Measurements from ENCODE around the gene FOXL3.
"Not testable (repeated sequence)": the region's sequence is repeated elsewhere in the genome, so short reads cannot be mapped to it uniquely, and the experiment has no call there.

The FOXL3 gene

DNA sequence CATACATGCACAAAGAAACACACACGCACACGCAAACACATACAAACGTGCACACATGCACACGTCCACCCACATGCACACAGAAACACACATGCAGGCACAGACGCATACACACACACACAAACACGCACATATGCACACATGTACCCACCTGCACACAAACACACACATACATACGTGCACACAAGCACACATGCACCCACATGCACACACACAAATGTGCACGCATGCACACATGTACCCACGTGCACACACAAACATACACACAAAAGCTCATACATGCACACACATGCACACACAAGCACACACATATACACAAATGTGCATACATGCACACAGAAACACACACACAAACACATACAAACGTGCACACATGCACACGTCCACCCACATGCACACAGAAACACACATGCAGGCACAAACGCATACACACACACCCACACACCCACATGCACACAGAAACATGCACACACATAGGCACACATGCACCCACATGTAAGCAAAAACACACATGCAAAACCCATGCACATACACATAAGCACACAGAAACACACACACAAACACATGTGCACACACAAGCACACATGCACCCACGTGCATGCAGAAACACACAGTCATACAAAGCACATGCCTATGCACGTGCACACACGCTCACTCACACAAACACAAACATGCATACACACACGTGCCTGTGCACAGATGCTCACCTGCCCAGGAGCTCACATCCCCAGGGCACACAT lies 44.8 kb downstream of the FOXL3 start:
- FAIRE-seq: no peak

DNA sequence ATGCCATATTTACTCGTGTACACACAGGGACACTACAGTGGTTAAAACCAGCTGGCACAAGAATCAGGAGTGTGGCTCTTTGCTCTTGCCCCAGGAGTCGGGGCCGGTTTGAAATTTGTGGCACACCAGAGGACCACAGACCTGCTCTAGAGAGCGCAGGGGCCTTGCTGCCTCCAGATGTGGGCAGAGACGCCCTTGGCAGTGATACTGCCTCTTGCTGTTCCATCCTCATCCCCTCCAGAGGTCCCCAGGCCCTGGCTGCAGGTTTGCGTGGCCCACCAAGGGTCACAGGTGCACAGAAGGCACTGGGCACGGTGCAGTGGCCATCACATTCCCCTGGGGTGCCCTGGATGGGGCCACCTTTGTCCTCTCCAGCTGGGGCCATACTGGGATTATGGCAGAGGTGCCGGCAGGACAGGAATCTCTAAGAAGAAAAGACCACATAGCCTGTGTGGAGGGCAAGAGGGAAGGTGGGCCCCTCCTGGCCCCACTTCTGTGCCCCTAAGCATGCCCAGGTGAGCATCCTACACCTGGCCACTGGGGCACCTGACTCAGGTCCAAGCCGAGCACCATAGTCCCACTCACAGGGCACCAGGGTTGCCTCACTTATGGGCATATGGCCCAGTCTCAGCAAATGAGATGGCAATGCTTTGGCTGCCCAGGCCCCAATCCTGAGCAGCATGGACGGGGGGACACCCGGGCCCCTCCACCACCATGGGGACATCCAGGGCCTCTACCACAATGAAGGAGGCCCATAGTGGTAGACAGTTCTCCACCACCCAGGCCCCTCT lies 45.6 kb downstream of the FOXL3 start:
- no peak for FAIRE-seq
- no peak for DNase-seq (ENCODE audit: extremely low spot score, insufficient read length, low read depth)

More for the DNA sequence above, 44.8 kb downstream of the FOXL3 start:
- no peak for DNase-seq (ENCODE audit: extremely low spot score, insufficient read length, low read depth)

DNA sequence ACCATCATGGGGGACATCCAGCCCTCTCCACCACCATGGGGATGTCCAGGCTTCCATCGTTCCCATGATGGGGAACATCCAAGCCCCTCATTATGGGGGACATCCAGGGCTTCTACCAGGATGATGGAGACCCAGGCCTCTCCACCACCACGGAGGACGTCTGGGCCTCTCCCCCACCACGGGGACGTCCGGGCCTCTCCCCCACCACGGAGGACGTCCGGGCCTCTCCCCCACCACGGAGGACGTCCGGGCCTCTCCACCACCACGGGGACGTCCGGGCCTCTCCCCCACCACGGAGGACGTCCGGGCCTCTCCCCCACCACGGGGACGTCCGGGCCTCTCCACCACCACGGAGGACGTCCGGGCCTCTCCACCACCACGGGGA lies 46.2 kb downstream of the FOXL3 start:
- not testable (repeated sequence) for FAIRE-seq; DNase-seq (ENCODE audit: extremely low spot score, insufficient read length, low read depth)

DNA sequence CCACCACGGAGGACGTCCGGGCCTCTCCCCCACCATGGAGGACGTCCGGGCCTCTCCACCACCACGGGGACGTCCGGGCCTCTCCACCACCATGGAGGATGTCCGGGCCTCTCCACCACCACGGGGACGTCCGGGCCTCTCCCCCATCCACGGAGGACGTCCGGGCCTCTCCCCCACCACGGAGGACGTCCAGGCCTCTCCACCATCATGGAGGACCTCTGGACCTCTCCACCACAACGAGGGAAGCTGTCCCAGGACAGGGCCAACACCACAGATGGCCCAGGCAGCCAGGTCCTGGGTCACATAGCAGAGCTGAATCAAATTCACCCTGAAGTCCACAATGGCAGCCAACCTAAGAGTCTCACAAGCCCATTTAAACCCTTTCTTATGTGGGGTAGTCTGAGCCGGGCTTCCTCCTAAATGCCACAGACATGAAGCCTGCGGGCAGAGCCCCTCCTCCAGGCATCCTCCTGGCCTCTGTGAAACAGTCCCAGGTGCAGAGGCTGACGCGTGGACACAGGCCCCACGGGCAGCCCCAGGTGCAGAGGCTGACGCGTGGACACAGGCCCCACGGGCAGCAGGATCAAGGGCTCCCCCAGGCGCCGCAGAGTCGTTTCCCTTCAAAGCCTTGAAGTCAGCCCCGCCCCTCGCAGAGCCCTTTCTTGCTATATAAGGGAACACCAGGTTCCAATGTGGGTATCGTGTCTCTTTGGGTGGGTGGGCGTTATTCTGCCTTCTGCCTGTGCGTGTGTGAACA lies 47.0 kb downstream of the FOXL3 start:
- FAIRE-seq (no peak), DNase-seq (ENCODE audit: extremely low spot score, insufficient read length, low read depth) (no peak)

DNA sequence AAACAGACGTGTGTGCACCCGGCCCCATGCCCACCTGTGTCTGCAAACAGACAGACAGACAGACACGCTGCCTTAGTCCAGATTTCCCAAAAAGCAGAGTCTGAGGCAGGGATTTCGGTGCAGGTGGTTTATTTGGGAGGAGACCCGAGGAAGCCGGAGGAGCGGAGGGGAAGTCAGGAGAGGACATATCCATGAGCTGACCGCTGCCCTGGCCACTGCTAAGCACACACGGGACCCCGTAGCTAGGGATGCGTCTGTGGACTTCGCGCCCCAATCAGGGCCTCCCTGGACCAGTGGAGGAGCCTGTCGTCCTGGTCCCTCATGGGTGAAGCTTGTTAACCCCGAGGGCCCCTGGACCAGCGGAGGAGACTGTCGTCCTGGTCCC lies 47.6 kb downstream of the FOXL3 start:
- DNase-seq (ENCODE audit: extremely low spot score, insufficient read length, low read depth) (no peak), FAIRE-seq (no peak)

DNA sequence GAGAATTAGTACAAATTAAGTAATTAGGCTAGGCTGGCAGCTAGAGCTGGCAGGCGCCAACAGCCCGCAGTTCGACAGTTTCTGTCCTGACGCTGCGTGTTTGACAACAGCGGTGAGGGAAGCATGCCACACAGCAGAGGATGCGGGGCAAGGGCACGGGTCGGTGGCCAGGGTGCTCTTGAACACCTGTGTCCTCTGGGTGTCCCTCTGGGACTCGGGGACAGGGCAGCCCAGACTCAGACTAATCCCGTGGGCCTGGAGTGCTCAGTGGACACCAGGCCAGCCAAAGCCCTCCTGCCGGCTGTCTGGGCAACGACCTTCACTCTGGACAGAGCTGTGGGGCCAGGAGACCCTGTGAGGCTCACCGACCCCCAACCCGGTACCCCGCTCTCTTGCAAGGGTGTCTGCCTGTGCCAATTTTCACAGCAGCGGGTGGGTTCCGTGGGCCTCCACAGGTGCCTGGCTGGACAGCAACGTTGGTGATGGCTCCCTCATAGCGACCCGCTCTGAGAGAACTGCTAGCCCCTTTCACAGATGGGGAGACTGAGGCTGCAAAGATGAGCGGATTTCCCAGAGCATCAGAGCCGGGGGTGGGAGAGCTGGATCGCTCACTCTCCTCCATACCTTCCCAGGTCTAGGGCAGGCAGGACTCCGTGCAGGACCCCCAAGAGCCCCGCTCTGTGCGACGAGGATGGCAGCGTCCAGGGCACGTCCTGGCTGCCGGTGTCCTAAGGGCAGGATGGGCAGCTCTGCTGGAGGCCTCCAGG lies 48.5 kb downstream of the FOXL3 start:
- no peak for DNase-seq (ENCODE audit: extremely low spot score, insufficient read length, low read depth)
- no peak for FAIRE-seq

DNA sequence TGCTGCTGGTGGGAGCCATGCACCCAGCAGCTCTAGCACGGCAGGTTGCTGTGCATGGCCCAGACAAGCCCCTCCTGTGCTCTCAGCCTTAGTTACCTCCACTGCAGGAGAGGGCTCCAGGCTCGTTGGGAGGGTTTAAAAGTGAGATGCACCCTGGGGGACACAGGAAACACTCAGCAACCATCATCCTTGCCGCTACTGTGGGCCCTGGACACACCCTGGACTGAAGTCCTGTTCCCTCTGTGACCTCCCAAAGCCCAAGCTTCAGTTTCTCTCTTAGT lies 49.0 kb downstream of the FOXL3 start:
- FAIRE-seq: no peak
- DNase-seq (ENCODE audit: extremely low spot score, insufficient read length, low read depth): no peak

DNA sequence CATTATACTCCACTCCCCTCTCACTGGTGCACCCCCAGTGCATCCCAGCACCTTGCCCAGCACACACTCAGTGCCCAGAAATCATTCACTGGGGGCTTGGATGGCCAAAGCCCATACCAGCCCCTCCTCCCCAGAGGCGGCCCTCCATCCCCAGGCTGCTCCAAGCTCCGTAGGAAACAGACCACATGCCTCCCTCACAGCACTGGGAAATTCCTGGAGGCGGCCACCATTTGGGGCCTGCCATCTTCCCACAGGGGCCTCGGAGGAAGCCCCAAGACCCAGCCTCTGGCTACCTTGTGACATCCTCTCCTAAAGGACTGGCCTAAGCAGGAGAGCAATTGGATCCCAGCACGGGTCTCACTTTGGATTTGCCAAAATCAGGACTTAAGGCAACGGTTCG lies 49.7 kb downstream of the FOXL3 start:
- DNase-seq (ENCODE audit: extremely low spot score, insufficient read length, low read depth) (no peak), FAIRE-seq (no peak)

- DNase-seq (ENCODE audit: extremely low spot score, insufficient read length, low read depth) (no peak), FAIRE-seq (no peak)
Observed at GRCh38 chr7:340200-340937, 50.4 kb downstream of the FOXL3 start.

All from GM18507 (cell line).